Brain microvascular endothelial cell (primary cell): Measurements from ENCODE around the gene CHPT1.

Experiments used
- DNase-seq: peaks from one replicate; pipeline ENCODE4 v3.0.0-alpha.2; 2020
- H3K27ac ChIP-seq: fragments of 250-450 bp; sonication (Bioruptor Pico); 2 replicates; pipeline ENCODE4 v1.5.1; 2020; ENCODE audit warnings: mild to moderate bottlenecking, moderate library complexity
- H3K27me3 ChIP-seq: fragments of 250-450 bp; sonication (Bioruptor Pico); replicated peaks from 2 replicates; pipeline ENCODE4 v1.5.1; 2020; ENCODE audit warnings: mild to moderate bottlenecking
- H3K36me3 ChIP-seq: fragments of 250-450 bp; sonication (Bioruptor Pico); replicated peaks from 2 replicates; pipeline ENCODE4 v1.5.1; 2020; ENCODE audit warnings: mild to moderate bottlenecking
- H3K4me3 ChIP-seq: 2 replicates; pipeline ENCODE4 v1.5.1; 2011; ENCODE audit warnings: low read depth, mild to moderate bottlenecking, control low read depth, low read length, moderate library complexity
- in situ Hi-C: cut with HindIII; loops from 2 replicates; pipeline ENCODE4 v1.10.0; 2017; ENCODE audit warnings: low sequenced_read_pairs, low pct_ligation_motif_present
- TF ChIP-seq, protein P1 (sequence below): IDR thresholded peaks from 2 replicates; pipeline ENCODE4 v1.5.1; 2011; ENCODE audit warnings: low read depth, mild to moderate bottlenecking, moderate library complexity, low read length, control low read depth, inconsistent platforms; ENCODE audit errors: missing control alignments

Gene CHPT1

DNA sequence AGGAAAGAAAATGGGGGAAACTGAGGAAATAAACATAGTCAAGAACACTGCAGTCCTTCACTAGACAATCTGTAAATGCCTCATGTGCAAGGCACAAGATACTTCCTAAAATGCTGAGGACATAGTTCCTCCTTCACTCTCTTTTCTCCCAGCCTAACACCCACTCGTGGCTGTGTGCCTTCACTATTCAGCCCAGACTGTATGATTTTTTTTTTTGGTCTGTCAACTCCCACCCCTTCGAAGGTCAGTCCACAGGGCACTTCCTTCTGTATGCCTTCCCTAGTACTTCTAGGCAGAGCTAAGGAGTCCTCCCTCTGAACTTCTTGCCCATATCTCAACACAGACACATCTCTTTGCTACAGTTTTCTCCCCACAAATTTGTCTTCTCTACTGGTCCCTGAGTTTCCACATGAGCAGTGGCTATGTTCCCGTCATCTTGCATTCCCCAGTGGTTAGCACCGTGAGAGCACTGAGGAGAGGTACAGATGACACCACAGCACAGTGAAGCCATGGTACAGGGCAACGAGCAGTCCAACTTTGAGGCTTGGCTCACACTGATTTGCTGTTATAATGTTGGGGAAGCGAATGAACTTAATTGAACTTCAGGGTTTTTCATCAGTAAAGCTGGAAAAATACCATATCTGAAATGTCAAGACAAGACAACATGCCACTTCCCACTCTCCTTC lies 65.9 kb downstream of the CHPT1 start:
- TF ChIP-seq, protein P1, sequence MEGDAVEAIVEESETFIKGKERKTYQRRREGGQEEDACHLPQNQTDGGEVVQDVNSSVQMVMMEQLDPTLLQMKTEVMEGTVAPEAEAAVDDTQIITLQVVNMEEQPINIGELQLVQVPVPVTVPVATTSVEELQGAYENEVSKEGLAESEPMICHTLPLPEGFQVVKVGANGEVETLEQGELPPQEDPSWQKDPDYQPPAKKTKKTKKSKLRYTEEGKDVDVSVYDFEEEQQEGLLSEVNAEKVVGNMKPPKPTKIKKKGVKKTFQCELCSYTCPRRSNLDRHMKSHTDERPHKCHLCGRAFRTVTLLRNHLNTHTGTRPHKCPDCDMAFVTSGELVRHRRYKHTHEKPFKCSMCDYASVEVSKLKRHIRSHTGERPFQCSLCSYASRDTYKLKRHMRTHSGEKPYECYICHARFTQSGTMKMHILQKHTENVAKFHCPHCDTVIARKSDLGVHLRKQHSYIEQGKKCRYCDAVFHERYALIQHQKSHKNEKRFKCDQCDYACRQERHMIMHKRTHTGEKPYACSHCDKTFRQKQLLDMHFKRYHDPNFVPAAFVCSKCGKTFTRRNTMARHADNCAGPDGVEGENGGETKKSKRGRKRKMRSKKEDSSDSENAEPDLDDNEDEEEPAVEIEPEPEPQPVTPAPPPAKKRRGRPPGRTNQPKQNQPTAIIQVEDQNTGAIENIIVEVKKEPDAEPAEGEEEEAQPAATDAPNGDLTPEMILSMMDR, result no peak
- in situ Hi-C loops, result no loop called here
- Histone ChIP-seq H3K27me3 (no peaks in the 10 kb centered on the region), H3K36me3 (peaks cover 8% of the 10 kb centered on the region), H3K4me3 (no peak overlapping the region), H3K27ac (no peak overlapping the region)
- DNase-seq, result no peak

DNA sequence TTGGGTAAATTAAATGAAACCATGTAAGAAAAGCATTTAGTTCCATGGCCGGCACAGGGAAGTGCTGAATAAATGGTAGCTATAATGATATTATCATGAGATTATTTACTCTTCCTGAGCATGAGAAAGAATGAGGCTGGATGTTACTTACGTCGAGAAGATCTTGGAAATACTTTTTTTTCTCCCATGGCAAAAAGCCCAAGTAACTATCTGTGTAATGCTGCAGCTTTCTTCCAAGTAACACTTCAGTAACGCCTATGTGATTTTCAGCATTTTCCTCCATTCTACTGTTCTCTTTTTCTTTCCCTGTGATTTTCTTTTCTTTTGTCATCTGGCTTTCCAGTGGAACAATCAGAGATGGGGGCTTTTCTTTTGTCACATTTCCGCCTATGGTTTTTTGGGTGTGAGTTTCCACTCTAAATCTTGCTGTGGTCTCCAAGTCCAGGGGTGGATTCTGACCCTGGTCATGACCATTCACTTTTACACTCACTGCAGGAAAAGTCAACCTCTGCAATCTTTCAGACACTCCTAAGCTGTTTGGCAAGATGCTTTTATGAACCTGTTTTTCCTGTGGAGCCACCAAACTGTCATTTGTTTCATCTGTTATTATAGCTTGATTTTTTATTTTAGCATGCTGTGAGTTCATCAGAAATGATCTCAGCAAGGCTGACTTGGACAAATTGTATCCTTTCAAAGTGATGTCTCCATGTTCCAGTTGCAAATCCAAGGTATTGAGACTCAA lies 66.8 kb downstream of the CHPT1 start:
- H3K36me3 ChIP-seq, result peaks cover 6% of the 10 kb centered on the region
- in situ Hi-C loops, result no loop called here
- TF ChIP-seq, protein P1, result no peak
- H3K4me3 ChIP-seq, result no peak overlapping the region
- no peaks in the 10 kb centered on the region for H3K27me3 ChIP-seq
- H3K27ac ChIP-seq, result no peak overlapping the region
- DNase-seq, result no peak

DNA sequence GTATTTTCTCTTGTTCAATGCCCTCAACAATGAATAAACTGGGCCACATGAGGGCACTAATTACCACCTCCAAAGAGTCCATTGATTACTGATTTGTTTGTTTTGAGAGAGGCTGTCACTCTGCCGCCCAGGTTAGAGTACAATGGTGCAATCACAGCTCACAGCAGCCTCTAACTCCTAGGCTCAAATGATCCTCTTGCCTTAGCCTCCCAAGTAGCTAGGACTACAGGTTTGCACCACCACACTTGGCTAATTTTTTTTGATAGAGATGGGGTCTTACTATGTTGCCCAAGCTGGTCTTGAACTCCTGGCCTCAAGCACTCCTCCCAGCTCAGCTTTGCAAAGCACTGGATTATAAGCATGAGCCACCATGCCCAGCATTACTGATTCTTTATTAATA lies 70.1 kb downstream of the CHPT1 start:
- peaks cover 11% of the 10 kb centered on the region for H3K36me3 ChIP-seq
- TF ChIP-seq, protein P1, result no peak
- in situ Hi-C loops, result no loop called here

DNA sequence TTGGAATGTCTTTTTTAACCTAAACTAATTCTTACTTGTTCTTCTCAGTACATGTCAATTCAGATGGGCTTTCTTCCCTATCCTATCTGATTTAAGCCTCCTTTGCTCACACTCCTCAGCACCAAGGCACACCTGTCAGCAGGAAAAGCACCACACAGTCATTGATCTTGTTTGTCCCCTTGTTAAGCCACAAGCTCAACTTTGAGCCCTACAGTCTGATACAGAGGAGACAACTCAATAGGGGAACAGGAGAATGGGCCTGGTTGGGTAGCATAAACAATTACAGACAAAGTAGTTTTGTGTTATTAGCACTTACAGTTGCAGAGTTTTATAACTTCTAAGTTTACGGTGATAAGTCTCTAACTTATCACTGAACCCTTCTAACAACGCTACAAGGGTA lies 71.3 kb downstream of the CHPT1 start:
- DNase-seq, result no peak
- TF ChIP-seq, protein P1, result no peak
- no peaks in the 10 kb centered on the region for H3K27me3 ChIP-seq
- no peak overlapping the region for H3K4me3 ChIP-seq
- H3K36me3 ChIP-seq, result peaks cover 11% of the 10 kb centered on the region
- no peak overlapping the region for H3K27ac ChIP-seq
- in situ Hi-C loops, result no loop called here

More for the DNA sequence above, 70.1 kb downstream of the CHPT1 start:
- no peaks in the 10 kb centered on the region for H3K27me3 ChIP-seq
- no peak overlapping the region for H3K4me3 ChIP-seq
- no peak for DNase-seq
- H3K27ac ChIP-seq, result no peak overlapping the region

DNA sequence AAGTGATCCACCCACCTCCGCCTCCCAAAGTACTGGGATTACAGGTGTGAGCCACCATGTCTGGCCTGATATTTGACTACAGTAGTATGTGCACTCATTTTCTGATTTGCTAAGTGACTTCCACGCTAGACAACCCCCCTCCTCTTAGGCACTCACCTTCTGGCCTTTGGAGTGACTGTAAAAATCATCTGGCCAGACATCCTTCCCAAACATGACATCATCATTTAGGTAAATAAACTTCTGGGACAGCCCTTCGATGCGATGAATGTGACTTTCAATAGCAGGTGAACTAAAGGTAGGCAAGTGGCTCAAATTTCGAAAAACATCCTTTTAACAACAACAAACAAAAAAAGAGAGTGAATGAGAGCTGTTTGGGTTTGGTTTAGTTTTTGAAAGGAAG lies 72.4 kb downstream of the CHPT1 start:
- Histone ChIP-seq H3K4me3 (no peak overlapping the region), H3K27me3 (no peaks in the 10 kb centered on the region), H3K27ac (no peak overlapping the region), H3K36me3 (peaks cover 11% of the 10 kb centered on the region)
- in situ Hi-C loops, result no loop called here
- TF ChIP-seq, protein P1, result no peak
- DNase-seq, result no peak
